Esophagus squamous epithelium (tissue), 4 donors: ENCODE measurements around the gene CARHSP1.

Experiments used
- CTCF ChIP-seq, 6 experiments: fragments of 450-650 bp in 4 of 6; fragments of 200-600 bp in 2 of 6; sonication (generic) in 2 of 6; IDR thresholded peaks; one replicate each; pipeline ENCODE4 v1.5.1; 2016 to 2019; ENCODE audit warnings: antibody characterized with exemption in 6 of 6, mild to moderate bottlenecking in 4 of 6, moderate library complexity in 4 of 6
- POLR2A ChIP-seq, 4 donors: fragments of 450-650 bp; IDR thresholded peaks; one replicate each; pipeline ENCODE4 v1.6.1; 2017; ENCODE audit warnings: antibody characterized with exemption in 4 of 4, mild to moderate bottlenecking in 4 of 4, moderate library complexity in 3 of 4

DNA sequence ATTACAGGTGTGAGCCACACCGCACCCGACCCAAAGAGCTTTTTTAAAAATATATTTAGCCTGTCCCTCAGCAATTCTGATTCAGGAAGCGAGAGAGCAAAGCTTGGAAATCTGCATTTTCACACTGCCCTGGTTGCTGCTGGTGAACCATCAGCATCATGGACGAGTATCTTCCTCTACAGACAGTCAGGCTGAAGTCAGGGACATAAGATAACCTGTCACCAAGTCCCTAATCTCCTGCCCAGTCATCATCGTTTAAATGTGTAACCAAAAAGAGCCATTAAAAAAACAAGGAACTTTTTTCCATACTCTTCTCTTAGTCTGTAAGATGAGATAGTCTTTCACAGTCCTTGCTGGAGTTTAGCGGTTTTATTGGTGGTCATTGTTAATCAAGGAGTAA is 64.5 kb downstream of the CARHSP1 start:
- TF ChIP-seq POLR2A (IDR thresholded peaks at IDR 0.05) (no peak), CTCF (IDR thresholded peaks at IDR 0.05) (no peak)
